GM23338 (cell line): ENCODE results near the gene TEX9. TPM values are rescaled to one million over a fixed set of nuclear protein-coding genes. Genes with fewer than 3 reads are reported as not detected.

Source experiments
- ATAC-seq: fragments of 200-7000 bp; cut with Tn5 transposase; 3 replicates; pipeline ENCODE4 v1.9.1; 2020
- DNase-seq: peaks from one replicate; pipeline ENCODE4 v3.0.0-alpha.2; 2015; ENCODE audit warnings: low spot score
- H2AFZ ChIP-seq: fragments of 200-600 bp; sonication (generic); 2 replicates; pipeline ENCODE4 v1.8.0; 2016; ENCODE audit warnings: antibody characterized with exemption, mild to moderate bottlenecking, moderate library complexity
- H3F3A ChIP-seq: fragments of 200-600 bp; sonication (generic); replicated peaks from 2 replicates; pipeline ENCODE4 v1.8.0; 2017; ENCODE audit warnings: antibody characterized with exemption, mixed run types, low read depth
- H3K27ac ChIP-seq: fragments of 200-600 bp; sonication (generic); 2 replicates; pipeline ENCODE4 v1.6.1; 2016; ENCODE audit warnings: low read depth
- H3K27me3 ChIP-seq: fragments of 200-600 bp; sonication (generic); 2 replicates; pipeline ENCODE4 v1.8.0; 2016; ENCODE audit warnings: mild to moderate bottlenecking, mixed run types, moderate library complexity; ENCODE audit not compliant: insufficient read depth
- H3K36me3 ChIP-seq: fragments of 200-600 bp; sonication (generic); 2 replicates; pipeline ENCODE4 v1.8.0; 2016; ENCODE audit warnings: mild to moderate bottlenecking; ENCODE audit not compliant: insufficient read depth
- H3K4me1 ChIP-seq: fragments of 200-600 bp; sonication (generic); 2 replicates; pipeline ENCODE4 v1.8.0; 2016; ENCODE audit warnings: mild to moderate bottlenecking, moderate library complexity; ENCODE audit not compliant: insufficient read depth
- H3K4me2 ChIP-seq: fragments of 200-600 bp; sonication (generic); 2 replicates; pipeline ENCODE4 v1.7.1; 2017; ENCODE audit warnings: mixed run types
- H3K4me3 ChIP-seq: fragments of 200-600 bp; sonication (generic); 2 replicates; pipeline ENCODE4 v1.6.1; 2016; ENCODE audit warnings: mixed run types
- H3K79me2 ChIP-seq: fragments of 200-600 bp; sonication (generic); replicated peaks from 2 replicates; pipeline ENCODE4 v1.8.0; 2017; ENCODE audit warnings: mild to moderate bottlenecking; ENCODE audit not compliant: insufficient read depth
- H3K9me2 ChIP-seq: fragments of 200-600 bp; sonication (generic); 2 replicates; pipeline ENCODE4 v1.8.0; 2017; ENCODE audit not compliant: insufficient read depth
- H4K20me1 ChIP-seq: fragments of 200-600 bp; sonication (generic); replicated peaks from 2 replicates; pipeline ENCODE4 v1.8.0; 2017; ENCODE audit warnings: mild to moderate bottlenecking; ENCODE audit not compliant: insufficient read depth
- H3K27ac Mint-ChIP-seq: 2 replicates; pipeline ENCODE4 v1.8.0; 2020; ENCODE audit warnings: inconsistent platforms, mild to moderate bottlenecking, moderate library complexity, mixed read lengths
- H3K27me3 Mint-ChIP-seq: 3 replicates; pipeline ENCODE4 v1.8.0; 2022; ENCODE audit warnings: low read depth, mild to moderate bottlenecking, moderate library complexity, mixed read lengths, inconsistent platforms; ENCODE audit not compliant: insufficient read depth, poor library complexity
- H3K36me3 Mint-ChIP-seq: 3 replicates; pipeline ENCODE4 v1.8.0; 2021; ENCODE audit warnings: low read depth, mild to moderate bottlenecking, inconsistent platforms, moderate library complexity, mixed read lengths
- H3K4me1 Mint-ChIP-seq: 3 replicates; pipeline ENCODE4 v1.8.0; 2020; ENCODE audit warnings: mild to moderate bottlenecking, inconsistent platforms, mixed read lengths
- H3K4me3 Mint-ChIP-seq: 3 replicates; pipeline ENCODE4 v1.8.0; 2021; ENCODE audit warnings: moderate library complexity, mild to moderate bottlenecking, inconsistent platforms, mixed read lengths
- H3K9me3 Mint-ChIP-seq: 3 replicates; pipeline ENCODE4 v1.8.0; 2020; ENCODE audit warnings: moderate library complexity, mild to moderate bottlenecking, inconsistent platforms, mixed read lengths
- NANOG ChIP-seq: IDR thresholded peaks from 2 replicates; pipeline ENCODE4 v1.6.1; 2016; ENCODE audit warnings: antibody characterized with exemption, borderline replicate concordance
- STAT1 ChIP-seq: IDR thresholded peaks from one replicate; pipeline ENCODE4 v1.6.1; 2016; ENCODE audit warnings: antibody characterized with exemption; ENCODE audit not compliant: unreplicated experiment
- polyA plus RNA-seq: library from polyadenylated mRNA; unstranded; fragments of >200 nt; fragmentation: Nextera tagmentation; extraction: Ambion mirVana; gene quantifications from 2 replicates; pipeline ENCODE4 v1.2.1, GENCODE V29; 2016
- total RNA-seq: library from RNA; depleted of rRNA; stranded (reverse); fragments of >200 nt; shearing (Covaris generic); gene quantifications from 2 replicates; pipeline ENCODE4 v1.2.3, GENCODE V29; 2014
- TF ChIP-seq, protein P1 (sequence below): IDR thresholded peaks from one replicate; pipeline ENCODE4 v1.6.1; 2018; ENCODE audit warnings: antibody characterized with exemption; ENCODE audit not compliant: unreplicated experiment
- TF ChIP-seq, protein P2 (sequence below): fragments of 250-450 bp; sonication (Bioruptor Pico); IDR thresholded peaks from 2 replicates; pipeline ENCODE4 v1.5.0; 2020; ENCODE audit warnings: mild to moderate bottlenecking, moderate library complexity
- TF ChIP-seq, protein P3 (sequence below), 2 experiments: fragments of 200-600 bp in 1 of 2; sonication (generic) in 1 of 2; conservative IDR thresholded peaks; 2 replicates each; pipeline versions ENCODE4 v1.5.1 to v1.6.1; 2016 to 2017; ENCODE audit warnings: antibody characterized with exemption in 2 of 2, low read depth in 2 of 2, mild to moderate bottlenecking in 2 of 2, moderate library complexity in 1 of 2

Gene TEX9
- total and polyA plus RNA-seq, 2 experiments from 2014 or later: 19.6 to 21.8 TPM

DNA sequence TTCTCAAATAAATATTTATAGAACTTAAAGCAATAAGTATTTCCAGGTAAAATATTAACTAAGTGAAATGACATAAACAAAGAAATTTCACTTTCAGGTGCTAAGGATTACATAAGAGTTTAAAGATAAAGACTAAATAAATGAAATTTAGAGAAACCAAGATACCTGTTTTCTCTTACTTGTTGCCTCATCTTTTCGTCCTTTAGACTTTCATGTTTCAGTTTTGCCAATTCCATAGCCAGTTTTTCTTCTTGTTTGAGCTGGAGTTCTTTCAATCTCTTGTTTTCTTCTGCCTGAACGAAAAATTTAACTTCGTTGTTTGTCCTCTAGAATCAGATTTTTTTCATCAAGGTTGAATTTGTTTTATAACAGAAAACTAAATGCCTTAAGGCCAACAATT lies 91.0 kb downstream of the TEX9 start:
- no peak overlapping the region for H3K4me3 Mint-ChIP-seq
- no peak overlapping the region for H3K27ac ChIP-seq
- H4K20me1 ChIP-seq: no peaks in the 10 kb centered on the region
- no peaks in the 10 kb centered on the region for H3K27me3 ChIP-seq
- no peak overlapping the region for H3K27ac Mint-ChIP-seq
- H3K36me3 ChIP-seq: no peaks in the 10 kb centered on the region
- TF ChIP-seq, protein P1, sequence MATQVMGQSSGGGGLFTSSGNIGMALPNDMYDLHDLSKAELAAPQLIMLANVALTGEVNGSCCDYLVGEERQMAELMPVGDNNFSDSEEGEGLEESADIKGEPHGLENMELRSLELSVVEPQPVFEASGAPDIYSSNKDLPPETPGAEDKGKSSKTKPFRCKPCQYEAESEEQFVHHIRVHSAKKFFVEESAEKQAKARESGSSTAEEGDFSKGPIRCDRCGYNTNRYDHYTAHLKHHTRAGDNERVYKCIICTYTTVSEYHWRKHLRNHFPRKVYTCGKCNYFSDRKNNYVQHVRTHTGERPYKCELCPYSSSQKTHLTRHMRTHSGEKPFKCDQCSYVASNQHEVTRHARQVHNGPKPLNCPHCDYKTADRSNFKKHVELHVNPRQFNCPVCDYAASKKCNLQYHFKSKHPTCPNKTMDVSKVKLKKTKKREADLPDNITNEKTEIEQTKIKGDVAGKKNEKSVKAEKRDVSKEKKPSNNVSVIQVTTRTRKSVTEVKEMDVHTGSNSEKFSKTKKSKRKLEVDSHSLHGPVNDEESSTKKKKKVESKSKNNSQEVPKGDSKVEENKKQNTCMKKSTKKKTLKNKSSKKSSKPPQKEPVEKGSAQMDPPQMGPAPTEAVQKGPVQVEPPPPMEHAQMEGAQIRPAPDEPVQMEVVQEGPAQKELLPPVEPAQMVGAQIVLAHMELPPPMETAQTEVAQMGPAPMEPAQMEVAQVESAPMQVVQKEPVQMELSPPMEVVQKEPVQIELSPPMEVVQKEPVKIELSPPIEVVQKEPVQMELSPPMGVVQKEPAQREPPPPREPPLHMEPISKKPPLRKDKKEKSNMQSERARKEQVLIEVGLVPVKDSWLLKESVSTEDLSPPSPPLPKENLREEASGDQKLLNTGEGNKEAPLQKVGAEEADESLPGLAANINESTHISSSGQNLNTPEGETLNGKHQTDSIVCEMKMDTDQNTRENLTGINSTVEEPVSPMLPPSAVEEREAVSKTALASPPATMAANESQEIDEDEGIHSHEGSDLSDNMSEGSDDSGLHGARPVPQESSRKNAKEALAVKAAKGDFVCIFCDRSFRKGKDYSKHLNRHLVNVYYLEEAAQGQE: no peak
- TF ChIP-seq, protein P2, sequence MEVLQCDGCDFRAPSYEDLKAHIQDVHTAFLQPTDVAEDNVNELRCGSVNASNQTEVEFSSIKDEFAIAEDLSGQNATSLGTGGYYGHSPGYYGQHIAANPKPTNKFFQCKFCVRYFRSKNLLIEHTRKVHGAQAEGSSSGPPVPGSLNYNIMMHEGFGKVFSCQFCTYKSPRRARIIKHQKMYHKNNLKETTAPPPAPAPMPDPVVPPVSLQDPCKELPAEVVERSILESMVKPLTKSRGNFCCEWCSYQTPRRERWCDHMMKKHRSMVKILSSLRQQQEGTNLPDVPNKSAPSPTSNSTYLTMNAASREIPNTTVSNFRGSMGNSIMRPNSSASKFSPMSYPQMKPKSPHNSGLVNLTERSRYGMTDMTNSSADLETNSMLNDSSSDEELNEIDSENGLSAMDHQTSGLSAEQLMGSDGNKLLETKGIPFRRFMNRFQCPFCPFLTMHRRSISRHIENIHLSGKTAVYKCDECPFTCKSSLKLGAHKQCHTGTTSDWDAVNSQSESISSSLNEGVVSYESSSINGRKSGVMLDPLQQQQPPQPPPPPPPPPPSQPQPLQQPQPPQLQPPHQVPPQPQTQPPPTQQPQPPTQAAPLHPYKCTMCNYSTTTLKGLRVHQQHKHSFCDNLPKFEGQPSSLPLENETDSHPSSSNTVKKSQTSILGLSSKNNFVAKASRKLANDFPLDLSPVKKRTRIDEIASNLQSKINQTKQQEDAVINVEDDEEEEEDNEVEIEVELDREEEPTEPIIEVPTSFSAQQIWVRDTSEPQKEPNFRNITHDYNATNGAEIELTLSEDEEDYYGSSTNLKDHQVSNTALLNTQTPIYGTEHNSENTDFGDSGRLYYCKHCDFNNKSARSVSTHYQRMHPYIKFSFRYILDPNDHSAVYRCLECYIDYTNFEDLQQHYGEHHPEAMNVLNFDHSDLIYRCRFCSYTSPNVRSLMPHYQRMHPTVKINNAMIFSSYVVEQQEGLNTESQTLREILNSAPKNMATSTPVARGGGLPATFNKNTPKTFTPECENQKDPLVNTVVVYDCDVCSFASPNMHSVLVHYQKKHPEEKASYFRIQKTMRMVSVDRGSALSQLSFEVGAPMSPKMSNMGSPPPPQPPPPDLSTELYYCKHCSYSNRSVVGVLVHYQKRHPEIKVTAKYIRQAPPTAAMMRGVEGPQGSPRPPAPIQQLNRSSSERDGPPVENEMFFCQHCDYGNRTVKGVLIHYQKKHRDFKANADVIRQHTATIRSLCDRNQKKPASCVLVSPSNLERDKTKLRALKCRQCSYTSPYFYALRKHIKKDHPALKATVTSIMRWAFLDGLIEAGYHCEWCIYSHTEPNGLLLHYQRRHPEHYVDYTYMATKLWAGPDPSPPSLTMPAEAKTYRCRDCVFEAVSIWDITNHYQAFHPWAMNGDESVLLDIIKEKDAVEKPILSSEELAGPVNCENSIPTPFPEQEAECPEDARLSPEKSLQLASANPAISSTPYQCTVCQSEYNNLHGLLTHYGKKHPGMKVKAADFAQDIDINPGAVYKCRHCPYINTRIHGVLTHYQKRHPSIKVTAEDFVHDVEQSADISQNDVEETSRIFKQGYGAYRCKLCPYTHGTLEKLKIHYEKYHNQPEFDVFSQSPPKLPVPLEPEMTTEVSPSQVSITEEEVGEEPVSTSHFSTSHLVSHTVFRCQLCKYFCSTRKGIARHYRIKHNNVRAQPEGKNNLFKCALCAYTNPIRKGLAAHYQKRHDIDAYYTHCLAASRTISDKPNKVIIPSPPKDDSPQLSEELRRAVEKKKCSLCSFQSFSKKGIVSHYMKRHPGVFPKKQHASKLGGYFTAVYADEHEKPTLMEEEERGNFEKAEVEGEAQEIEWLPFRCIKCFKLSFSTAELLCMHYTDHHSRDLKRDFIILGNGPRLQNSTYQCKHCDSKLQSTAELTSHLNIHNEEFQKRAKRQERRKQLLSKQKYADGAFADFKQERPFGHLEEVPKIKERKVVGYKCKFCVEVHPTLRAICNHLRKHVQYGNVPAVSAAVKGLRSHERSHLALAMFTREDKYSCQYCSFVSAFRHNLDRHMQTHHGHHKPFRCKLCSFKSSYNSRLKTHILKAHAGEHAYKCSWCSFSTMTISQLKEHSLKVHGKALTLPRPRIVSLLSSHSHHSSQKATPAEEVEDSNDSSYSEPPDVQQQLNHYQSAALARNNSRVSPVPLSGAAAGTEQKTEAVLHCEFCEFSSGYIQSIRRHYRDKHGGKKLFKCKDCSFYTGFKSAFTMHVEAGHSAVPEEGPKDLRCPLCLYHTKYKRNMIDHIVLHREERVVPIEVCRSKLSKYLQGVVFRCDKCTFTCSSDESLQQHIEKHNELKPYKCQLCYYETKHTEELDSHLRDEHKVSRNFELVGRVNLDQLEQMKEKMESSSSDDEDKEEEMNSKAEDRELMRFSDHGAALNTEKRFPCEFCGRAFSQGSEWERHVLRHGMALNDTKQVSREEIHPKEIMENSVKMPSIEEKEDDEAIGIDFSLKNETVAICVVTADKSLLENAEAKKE (CRISPR knock-in tag): no peak
- TF ChIP-seq, protein P3, sequence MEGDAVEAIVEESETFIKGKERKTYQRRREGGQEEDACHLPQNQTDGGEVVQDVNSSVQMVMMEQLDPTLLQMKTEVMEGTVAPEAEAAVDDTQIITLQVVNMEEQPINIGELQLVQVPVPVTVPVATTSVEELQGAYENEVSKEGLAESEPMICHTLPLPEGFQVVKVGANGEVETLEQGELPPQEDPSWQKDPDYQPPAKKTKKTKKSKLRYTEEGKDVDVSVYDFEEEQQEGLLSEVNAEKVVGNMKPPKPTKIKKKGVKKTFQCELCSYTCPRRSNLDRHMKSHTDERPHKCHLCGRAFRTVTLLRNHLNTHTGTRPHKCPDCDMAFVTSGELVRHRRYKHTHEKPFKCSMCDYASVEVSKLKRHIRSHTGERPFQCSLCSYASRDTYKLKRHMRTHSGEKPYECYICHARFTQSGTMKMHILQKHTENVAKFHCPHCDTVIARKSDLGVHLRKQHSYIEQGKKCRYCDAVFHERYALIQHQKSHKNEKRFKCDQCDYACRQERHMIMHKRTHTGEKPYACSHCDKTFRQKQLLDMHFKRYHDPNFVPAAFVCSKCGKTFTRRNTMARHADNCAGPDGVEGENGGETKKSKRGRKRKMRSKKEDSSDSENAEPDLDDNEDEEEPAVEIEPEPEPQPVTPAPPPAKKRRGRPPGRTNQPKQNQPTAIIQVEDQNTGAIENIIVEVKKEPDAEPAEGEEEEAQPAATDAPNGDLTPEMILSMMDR (conservative IDR thresholded peaks at IDR 0.05; ENCODE audit: low read depth in 2 of 2): no peak
- TF ChIP-seq STAT1: no peak
- TF ChIP-seq NANOG: no peak
- H3K4me1 ChIP-seq: no peaks in the 10 kb centered on the region
- H3F3A ChIP-seq: no peaks in the 10 kb centered on the region
- H3K4me3 ChIP-seq: no peak overlapping the region
- DNase-seq (no peak), ATAC-seq (no peak)
- H3K79me2 ChIP-seq: no peaks in the 10 kb centered on the region
- H3K27me3 Mint-ChIP-seq: no peaks in the 10 kb centered on the region
- H3K4me2 ChIP-seq: no peak overlapping the region
- H3K36me3 Mint-ChIP-seq: peaks cover 8% of the 10 kb centered on the region; the same call in 2 of the 3 replicates
- no peaks in the 10 kb centered on the region for H3K9me2 ChIP-seq
- H3K4me1 Mint-ChIP-seq: no peaks in the 10 kb centered on the region
- H3K9me3 Mint-ChIP-seq: no peaks in the 10 kb centered on the region
- no peak overlapping the region for H2AFZ ChIP-seq
